Duodenal mucosa (tissue), 2 donors: ENCODE data around the gene NFILZ.

Experiments
- H3K27ac ChIP-seq: one replicate; pipeline ENCODE4 v1.7.0; 2013; ENCODE audit warnings: low read depth, low read length
- H3K27me3 ChIP-seq, 2 donors: one replicate each; pipeline ENCODE4 v1.7.0; 2013; ENCODE audit warnings: low read length in 2 of 2, control low read depth in 1 of 2; ENCODE audit not compliant: insufficient read depth in 2 of 2, control insufficient read depth in 1 of 2
- H3K36me3 ChIP-seq, 2 donors: one replicate each; pipeline ENCODE4 v1.7.0; 2013; ENCODE audit warnings: low read length in 2 of 2, control low read depth in 1 of 2; ENCODE audit not compliant: insufficient read depth in 2 of 2, control insufficient read depth in 1 of 2
- H3K4me1 ChIP-seq, 2 donors: one replicate each; pipeline ENCODE4 v1.7.0; 2013; ENCODE audit warnings: low read length in 2 of 2, control low read depth in 1 of 2; ENCODE audit not compliant: insufficient read depth in 2 of 2, control insufficient read depth in 1 of 2
- H3K4me3 ChIP-seq, 2 donors: one replicate each; pipeline ENCODE4 v1.7.0; 2013; ENCODE audit warnings: low read length in 2 of 2, low read depth in 1 of 2
- H3K9ac ChIP-seq, 2 donors: one replicate each; pipeline ENCODE4 v1.7.0; 2013; ENCODE audit warnings: low read length in 2 of 2, low read depth in 1 of 2
- H3K9me3 ChIP-seq, 2 donors: one replicate each; pipeline ENCODE4 v1.7.0; 2013; ENCODE audit warnings: low read length in 2 of 2, control low read depth in 1 of 2; ENCODE audit not compliant: control insufficient read depth in 1 of 2

NFILZ gene

GRCh38 chr19:8596168-8596567 is 34.3 kb upstream of the NFILZ start:
- Histone ChIP-seq H3K9ac (no peak overlapping the region), H3K4me1 (peaks cover 0 to 14% of the 10 kb centered on the region in 2 donors), H3K27ac (no peak overlapping the region), H3K9me3 (peaks cover 6 to 9% of the 10 kb centered on the region in 2 donors), H3K36me3 (no peaks in the 10 kb centered on the region), H3K27me3 (peaks cover 0 to 11% of the 10 kb centered on the region in 2 donors), H3K4me3 (no peak overlapping the region)

GRCh38 chr19:8600064-8600463 is 30.4 kb upstream of the NFILZ start:
- Histone ChIP-seq H3K27me3 (no peaks in the 10 kb centered on the region), H3K9ac (no peak overlapping the region), H3K4me1 (no peaks in the 10 kb centered on the region)

DNA sequence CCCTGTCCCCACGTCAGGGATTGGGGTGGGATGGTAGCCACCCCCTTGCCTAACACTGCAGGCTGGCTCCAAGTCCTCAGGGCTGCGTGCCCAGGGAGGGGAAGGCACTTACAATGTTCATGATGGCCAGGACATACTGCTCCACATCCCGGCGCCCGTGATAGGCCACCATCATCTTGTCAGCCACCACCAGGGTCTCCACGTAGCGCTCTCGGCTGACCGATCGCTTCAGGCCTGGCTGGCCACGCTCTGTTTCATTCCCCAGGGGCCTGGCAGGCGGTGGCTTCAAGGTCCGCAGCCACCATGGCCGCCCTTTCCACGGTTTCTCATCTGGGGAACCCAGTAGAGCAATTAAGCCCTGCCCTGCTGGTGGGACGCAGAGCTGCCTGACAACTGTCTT is 29.6 kb upstream of the NFILZ start:
- Histone ChIP-seq H3K27ac (no peak overlapping the region), H3K36me3 (no peaks in the 10 kb centered on the region), H3K9me3 (no peaks in the 10 kb centered on the region), H3K4me1 (no peaks in the 10 kb centered on the region), H3K9ac (no peak overlapping the region), H3K27me3 (no peaks in the 10 kb centered on the region), H3K4me3 (no peak overlapping the region)

More at GRCh38 chr19:8600064-8600463, 30.4 kb upstream of the NFILZ start:
- Histone ChIP-seq H3K36me3 (no peaks in the 10 kb centered on the region), H3K9me3 (no peaks in the 10 kb centered on the region), H3K4me3 (no peak overlapping the region), H3K27ac (no peak overlapping the region)

- H3K27me3 ChIP-seq, result no peaks in the 10 kb centered on the region
- no peak overlapping the region for H3K27ac ChIP-seq
- no peak overlapping the region for H3K9ac ChIP-seq
- no peaks in the 10 kb centered on the region for H3K9me3 ChIP-seq
- H3K4me1 ChIP-seq, result no peaks in the 10 kb centered on the region
- H3K36me3 ChIP-seq, result no peaks in the 10 kb centered on the region
- H3K4me3 ChIP-seq, result no peak overlapping the region
Observed at GRCh38 chr19:8601796-8602195, 28.6 kb upstream of the NFILZ start.

DNA sequence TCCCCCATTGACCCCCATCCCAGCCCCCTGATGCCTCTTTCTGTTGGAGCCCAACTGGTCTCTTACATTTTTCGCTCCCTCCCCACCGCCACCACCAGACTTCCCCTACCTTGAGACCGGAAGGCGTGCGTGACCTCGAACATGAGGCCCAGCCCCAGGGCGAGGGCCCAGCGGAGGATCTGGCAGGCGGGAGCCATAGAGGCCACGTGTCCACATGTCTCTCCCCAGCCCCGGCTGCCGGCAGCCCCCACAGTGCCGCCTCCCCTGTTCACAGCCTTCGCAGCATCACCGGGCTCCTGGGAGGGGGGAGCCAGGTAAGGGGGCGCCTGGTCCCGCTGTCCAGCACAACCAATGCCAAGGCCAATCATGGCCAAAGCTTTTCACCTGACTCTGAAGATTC is 24.9 kb upstream of the NFILZ start:
- no peaks in the 10 kb centered on the region for H3K36me3 ChIP-seq
- peaks cover 17 to 19% of the 10 kb centered on the region in 2 donors for H3K27me3 ChIP-seq
- no peak overlapping the region for H3K4me3 ChIP-seq
- no peak overlapping the region for H3K9ac ChIP-seq
- peaks cover 7 to 16% of the 10 kb centered on the region in 2 donors for H3K4me1 ChIP-seq
- no peak overlapping the region for H3K27ac ChIP-seq
- H3K9me3 ChIP-seq, result no peaks in the 10 kb centered on the region

DNA sequence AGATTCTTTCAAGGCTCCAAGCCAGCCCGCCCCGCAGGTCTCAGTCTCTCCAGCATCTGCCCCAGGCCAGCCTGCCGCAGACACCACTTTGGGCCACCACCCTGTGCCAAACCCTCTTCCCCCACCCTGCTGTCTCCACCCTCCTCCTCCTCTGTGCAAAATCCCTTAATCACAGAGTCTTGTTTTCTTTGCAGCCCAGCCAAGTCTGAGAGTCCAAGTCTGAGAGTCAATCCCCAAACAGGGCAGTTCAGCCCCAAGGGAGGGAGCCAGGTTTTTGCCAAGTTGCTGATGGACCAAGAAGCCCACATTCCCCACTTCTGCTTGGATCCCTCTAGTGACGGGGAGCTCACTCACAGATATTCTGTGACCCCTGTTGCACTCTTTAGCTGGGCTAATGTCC is 23.0 kb upstream of the NFILZ start:
- Histone ChIP-seq H3K9me3 (no peaks in the 10 kb centered on the region), H3K36me3 (no peaks in the 10 kb centered on the region), H3K27me3 (peaks cover 17 to 19% of the 10 kb centered on the region in 2 donors), H3K27ac (no peak overlapping the region), H3K4me1 (peaks cover 7 to 16% of the 10 kb centered on the region in 2 donors), H3K9ac (no peak overlapping the region), H3K4me3 (no peak overlapping the region)

DNA sequence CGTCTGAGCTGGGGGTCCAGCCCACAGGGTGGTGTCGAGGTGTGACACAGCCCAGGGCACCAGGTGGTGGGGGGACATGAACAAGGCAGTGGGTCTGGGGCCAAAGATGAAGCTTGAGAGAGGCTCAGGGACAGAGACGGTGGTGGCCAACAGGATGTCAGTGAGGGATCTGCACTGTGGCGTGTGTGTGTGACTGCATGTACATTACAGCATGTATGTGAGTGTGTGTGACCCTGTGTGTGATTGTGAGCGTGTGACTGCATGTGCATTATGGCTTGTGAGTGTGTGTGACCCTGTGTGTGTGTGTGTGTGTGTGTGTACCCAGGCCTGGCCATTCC is 21.5 kb upstream of the NFILZ start:
- Histone ChIP-seq H3K4me3 (peak overlapping the region; percentile 57 to 86), H3K9ac (peak overlapping the region; percentile 18 to 27), H3K27me3 (peaks cover 17 to 19% of the 10 kb centered on the region in 2 donors), H3K9me3 (no peaks in the 10 kb centered on the region), H3K27ac (no peak overlapping the region), H3K4me1 (peaks cover 7 to 16% of the 10 kb centered on the region in 2 donors), H3K36me3 (no peaks in the 10 kb centered on the region)

DNA sequence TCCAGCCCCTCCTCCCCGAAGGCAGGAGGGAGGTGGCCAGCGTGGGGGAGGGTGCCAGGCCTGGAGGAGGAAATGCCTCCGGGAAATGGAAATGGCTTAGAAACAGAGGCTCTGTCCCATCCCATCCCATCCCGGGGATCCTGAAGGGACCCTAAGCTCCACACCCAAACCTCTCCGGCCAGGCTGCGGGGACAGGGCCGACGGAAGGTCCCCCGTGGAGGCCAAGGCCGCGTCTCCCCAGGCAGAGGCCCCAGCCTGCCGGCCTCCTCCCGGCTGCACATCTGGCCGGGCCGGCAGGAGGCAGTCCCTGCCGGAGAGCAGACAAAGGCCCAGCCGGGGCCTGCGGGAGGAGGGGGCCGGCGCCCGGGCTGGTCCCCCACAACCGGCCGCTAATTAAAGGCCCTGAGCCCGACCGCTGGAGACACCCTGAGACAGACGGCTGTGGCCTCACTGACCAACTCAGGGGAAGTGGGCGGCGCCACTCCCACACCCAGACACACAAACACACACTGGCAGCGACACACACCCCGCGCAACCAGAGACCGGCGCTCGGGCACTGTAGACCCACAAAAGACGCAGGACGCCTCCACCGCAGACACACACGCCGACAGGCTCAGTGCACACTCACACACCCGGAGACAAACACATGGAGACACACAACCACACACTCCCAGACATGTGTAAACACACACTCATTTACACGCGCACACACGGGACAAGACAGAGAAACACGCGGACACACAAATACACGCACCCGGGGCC is 21.0 kb upstream of the NFILZ start:
- H3K27ac ChIP-seq, result no peak overlapping the region
- peaks cover 17 to 19% of the 10 kb centered on the region in 2 donors for H3K27me3 ChIP-seq
- peak overlapping the region; percentile 27 to 72 for H3K9ac ChIP-seq
- H3K4me1 ChIP-seq, result peaks cover 7 to 16% of the 10 kb centered on the region in 2 donors
- H3K4me3 ChIP-seq, result peak overlapping the region; percentile 57 to 86
- no peaks in the 10 kb centered on the region for H3K9me3 ChIP-seq
- no peaks in the 10 kb centered on the region for H3K36me3 ChIP-seq

- Histone ChIP-seq H3K36me3 (no peaks in the 10 kb centered on the region), H3K9ac (peak within 1 kb of the TSS; percentile 27 to 72), H3K4me3 (peak within 1 kb of the TSS; percentile 57 to 86), H3K27ac (no peak within 1 kb of the TSS), H3K9me3 (no peaks in the 10 kb centered on the region), H3K4me1 (peaks cover 7 to 16% of the 10 kb centered on the region in 2 donors), H3K27me3 (peaks cover 17 to 19% of the 10 kb centered on the region in 2 donors)
Observed at GRCh38 chr19:8610041-8610935, 20.1 kb upstream of the NFILZ start, which contains the start of gene ADAMTS10. Gene ADAMTS10, minus strand, starts transcription at chr19:8610715. Its CDS starts 5,005 bp downstream, at chr19:8605710.

DNA sequence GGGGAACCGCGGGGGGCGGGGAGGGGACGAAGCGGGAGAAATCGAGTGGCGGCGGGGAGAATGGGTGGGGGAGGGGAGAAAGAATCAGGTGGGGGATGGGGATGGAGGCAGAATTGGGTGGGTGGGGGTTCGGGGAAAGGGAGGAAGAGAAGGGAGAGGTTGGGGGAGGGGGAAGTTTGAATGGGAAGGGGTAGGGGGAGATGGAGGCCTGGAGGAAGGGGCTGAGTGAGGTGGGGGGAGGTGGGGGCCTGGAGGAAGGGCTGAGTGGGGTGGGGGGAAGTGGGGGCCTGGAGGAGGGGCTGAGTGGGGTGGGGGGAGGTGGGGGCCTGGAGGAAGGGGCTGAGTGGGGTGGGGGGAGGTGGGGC is 19.5 kb upstream of the NFILZ start:
- Histone ChIP-seq H3K4me3 (no peak overlapping the region), H3K4me1 (peaks cover 7 to 16% of the 10 kb centered on the region in 2 donors)

More for the DNA sequence above, 19.5 kb upstream of the NFILZ start:
- H3K9me3 ChIP-seq, result no peaks in the 10 kb centered on the region
- H3K27ac ChIP-seq, result no peak overlapping the region
- no peaks in the 10 kb centered on the region for H3K36me3 ChIP-seq
- peaks cover 17 to 19% of the 10 kb centered on the region in 2 donors for H3K27me3 ChIP-seq
- H3K9ac ChIP-seq, result no peak overlapping the region
